Measurements from ENCODE around the gene CLCN6. TPM values are rescaled to one million over a fixed set of nuclear protein-coding genes. Genes with fewer than 3 reads are reported as not detected.

Gene CLCN6
- total RNA-seq, 6 experiments from 2014 or later: 4.2 to 12.7 (median 9.2) TPM

DNA sequence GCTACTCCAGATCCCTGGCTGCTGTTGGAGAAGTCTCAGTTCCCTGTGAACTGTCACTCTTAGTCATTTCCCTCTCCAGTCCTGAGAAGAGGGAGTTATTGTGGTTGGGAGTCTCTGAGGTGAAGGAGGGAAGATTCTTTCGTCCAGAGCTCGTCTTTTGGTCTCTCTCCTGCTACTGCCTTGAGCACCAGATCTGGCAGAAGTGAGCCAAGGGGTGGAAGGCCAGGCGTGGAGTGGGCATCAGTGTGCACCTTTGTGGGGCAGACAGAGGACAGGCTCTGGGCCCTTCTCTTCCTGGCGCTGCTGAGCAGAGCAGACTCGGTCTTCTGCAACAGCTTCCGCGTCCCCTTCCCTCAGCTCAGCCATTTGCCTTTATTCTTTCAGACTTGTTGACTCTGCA, 19.1 kb downstream of the CLCN6 start:
- DNase-seq: no peak
- no peak for ATAC-seq
- no peak overlapping the region for H3K4me3 ChIP-seq
- no peak for TF ChIP-seq POLR2A (IDR thresholded peaks at IDR 0.05)
- TF ChIP-seq, protein P1, sequence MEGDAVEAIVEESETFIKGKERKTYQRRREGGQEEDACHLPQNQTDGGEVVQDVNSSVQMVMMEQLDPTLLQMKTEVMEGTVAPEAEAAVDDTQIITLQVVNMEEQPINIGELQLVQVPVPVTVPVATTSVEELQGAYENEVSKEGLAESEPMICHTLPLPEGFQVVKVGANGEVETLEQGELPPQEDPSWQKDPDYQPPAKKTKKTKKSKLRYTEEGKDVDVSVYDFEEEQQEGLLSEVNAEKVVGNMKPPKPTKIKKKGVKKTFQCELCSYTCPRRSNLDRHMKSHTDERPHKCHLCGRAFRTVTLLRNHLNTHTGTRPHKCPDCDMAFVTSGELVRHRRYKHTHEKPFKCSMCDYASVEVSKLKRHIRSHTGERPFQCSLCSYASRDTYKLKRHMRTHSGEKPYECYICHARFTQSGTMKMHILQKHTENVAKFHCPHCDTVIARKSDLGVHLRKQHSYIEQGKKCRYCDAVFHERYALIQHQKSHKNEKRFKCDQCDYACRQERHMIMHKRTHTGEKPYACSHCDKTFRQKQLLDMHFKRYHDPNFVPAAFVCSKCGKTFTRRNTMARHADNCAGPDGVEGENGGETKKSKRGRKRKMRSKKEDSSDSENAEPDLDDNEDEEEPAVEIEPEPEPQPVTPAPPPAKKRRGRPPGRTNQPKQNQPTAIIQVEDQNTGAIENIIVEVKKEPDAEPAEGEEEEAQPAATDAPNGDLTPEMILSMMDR (IDR thresholded peaks at IDR 0.05): no peak
- no peaks in the 10 kb centered on the region for H3K27me3 ChIP-seq
- no peaks in the 10 kb centered on the region for H3K9me3 ChIP-seq
- intact Hi-C loops (cut with DNase I): no loop called here
- no peaks in the 10 kb centered on the region for H3K4me1 ChIP-seq
- H3K36me3 ChIP-seq: peaks cover 0 to 82% (median 18%) of the 10 kb centered on the region in 4 donors
- 87% methylated on average over 6 of the region's 7 CpGs for WGBS (ENCODE audit: insufficient coverage, low coverage, low lambda C conversion rate, missing lambda C conversion rate)
- H3K27ac ChIP-seq: no peak overlapping the region

DNA sequence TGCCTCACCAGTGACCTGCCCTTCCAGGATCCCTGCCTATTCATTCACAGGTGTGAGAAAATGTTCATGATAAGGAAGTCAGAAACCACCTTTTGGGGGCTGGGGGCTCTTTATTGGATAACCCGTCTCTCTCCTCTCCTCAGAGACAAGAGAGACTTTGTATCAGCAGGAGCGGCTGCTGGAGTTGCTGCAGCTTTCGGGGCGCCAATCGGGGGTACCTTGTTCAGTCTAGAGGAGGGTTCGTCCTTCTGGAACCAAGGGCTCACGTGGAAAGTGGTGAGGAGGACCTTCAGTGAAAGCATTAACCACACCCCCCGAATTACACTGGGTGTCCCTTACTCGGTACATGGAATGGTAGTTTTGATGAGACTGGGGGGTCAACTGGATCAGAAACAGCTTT, 21.0 kb downstream of the CLCN6 start:
- H3K27ac ChIP-seq: no peak overlapping the region
- H3K4me3 ChIP-seq: no peak overlapping the region
- peaks cover 0 to 83% (median 18%) of the 10 kb centered on the region in 4 donors for H3K36me3 ChIP-seq
- no peak for DNase-seq
- H3K9me3 ChIP-seq: no peaks in the 10 kb centered on the region
- no peak for ATAC-seq
- no peaks in the 10 kb centered on the region for H3K4me1 ChIP-seq
- intact Hi-C loops (cut with DNase I): no loop called here
- WGBS (ENCODE audit: insufficient coverage, low coverage, low lambda C conversion rate, missing lambda C conversion rate): 100% methylated on average over 1 of the region's 9 CpGs
- no peak for TF ChIP-seq POLR2A (IDR thresholded peaks at IDR 0.05)
- TF ChIP-seq, protein P1 (IDR thresholded peaks at IDR 0.05): no peak
- H3K27me3 ChIP-seq: no peaks in the 10 kb centered on the region

DNA sequence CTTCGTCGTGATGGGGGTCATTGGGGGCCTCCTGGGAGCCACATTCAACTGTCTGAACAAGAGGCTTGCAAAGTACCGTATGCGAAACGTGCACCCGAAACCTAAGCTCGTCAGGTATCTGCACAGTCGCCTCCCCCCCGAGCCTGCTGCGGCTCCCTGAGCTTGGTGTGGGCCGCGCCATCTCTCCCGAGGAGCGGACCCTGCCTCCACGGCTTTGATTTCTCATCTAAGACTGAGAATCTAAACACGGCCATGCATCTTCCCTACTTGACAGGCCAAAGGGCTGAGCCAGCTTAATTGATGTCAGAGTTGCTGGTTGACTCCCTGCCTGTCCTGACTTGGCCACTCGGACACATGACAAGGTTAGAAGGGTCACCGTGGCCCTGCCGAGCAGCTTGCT, 22.5 kb downstream of the CLCN6 start:
- TF ChIP-seq, protein P1 (IDR thresholded peaks at IDR 0.05): no peak
- TF ChIP-seq POLR2A (IDR thresholded peaks at IDR 0.05): no peak
- DNase-seq: no peak
- no peak overlapping the region for H3K4me3 ChIP-seq
- intact Hi-C loops (cut with DNase I): no loop called here
- H3K9me3 ChIP-seq: no peaks in the 10 kb centered on the region
- no CpG with 5 or more reads among the region's 19 CpGs for WGBS (ENCODE audit: insufficient coverage, low coverage, low lambda C conversion rate, missing lambda C conversion rate)
- no peaks in the 10 kb centered on the region for H3K4me1 ChIP-seq
- H3K36me3 ChIP-seq: peaks cover under 1 to 81% (median 21%) of the 10 kb centered on the region in 4 donors
- no peak for ATAC-seq
- H3K27ac ChIP-seq: no peak overlapping the region
- H3K27me3 ChIP-seq: no peaks in the 10 kb centered on the region

DNA sequence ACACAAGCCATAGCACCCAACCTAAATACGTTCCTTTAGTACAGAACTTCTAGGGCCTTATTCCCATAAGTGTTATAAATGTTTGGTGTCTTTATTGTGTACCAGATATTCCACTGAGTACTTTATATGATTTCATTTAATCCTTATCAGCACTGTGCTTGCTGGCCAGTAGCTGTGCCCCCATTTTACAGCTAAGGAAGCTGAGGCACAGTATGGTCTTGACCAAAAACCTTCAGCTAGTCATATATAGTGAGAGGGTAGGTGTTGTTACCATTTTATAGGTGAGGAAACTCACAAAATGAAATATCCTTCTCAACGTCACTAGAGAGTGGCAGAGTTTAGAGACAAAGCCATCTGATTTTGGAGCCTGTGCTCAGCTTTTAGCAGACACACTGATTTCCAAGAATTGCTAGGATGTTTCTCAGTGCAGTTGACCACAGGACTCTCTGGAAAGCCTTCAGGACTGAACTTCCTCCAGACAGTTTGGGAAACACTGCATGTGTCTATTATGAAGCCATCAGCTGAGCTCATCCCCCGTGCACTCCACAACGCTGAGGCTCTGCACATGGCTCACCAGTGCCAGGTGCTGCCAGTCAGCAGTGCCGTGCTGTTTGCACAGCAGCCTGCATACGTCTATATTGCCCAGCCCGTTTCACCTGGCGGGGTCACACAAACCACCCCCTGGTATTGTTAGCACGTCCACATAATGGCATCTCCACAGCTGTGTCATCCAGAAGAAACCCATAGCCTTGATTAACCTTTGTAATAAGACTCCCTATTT, 26.1 kb downstream of the CLCN6 start:
- Histone ChIP-seq H3K27me3 (no peaks in the 10 kb centered on the region), H3K4me3 (no peak overlapping the region), H3K9me3 (no peaks in the 10 kb centered on the region), H3K27ac (no peak overlapping the region), H3K4me1 (no peaks in the 10 kb centered on the region), H3K36me3 (peaks cover 2 to 83% (median 28%) of the 10 kb centered on the region in 4 donors)
- no peak for TF ChIP-seq POLR2A (IDR thresholded peaks at IDR 0.05)
- TF ChIP-seq, protein P1 (IDR thresholded peaks at IDR 0.05): no peak
- ATAC-seq (no peak), DNase-seq (no peak)
- intact Hi-C loops (cut with DNase I): loop anchor here in 1 of 2 donors (10.0 kb wide), 1 partner anchor 133 kb away; no protein-coding TSS in a partner anchor
- 71% methylated on average over 4 of the region's 9 CpGs for WGBS (ENCODE audit: insufficient coverage, low coverage, low lambda C conversion rate, missing lambda C conversion rate)

Measured in right lobe of liver (tissue), 6 donors.